Neural cell (in vitro differentiated cells): ENCODE results near the gene TBC1D10B.

ENCODE experiments used
- EP300 ChIP-seq: fragments of 450-650 bp; conservative IDR thresholded peaks from 2 replicates; pipeline ENCODE4 v1.6.1; 2014; ENCODE audit warnings: antibody characterized with exemption, mild to moderate bottlenecking, moderate library complexity; ENCODE audit not compliant: poor library complexity, severe bottlenecking
- EZH2 ChIP-seq: fragments of 200-600, 300-800 bp; shearing (Covaris generic), sonication (generic); IDR thresholded peaks from 2 replicates; pipeline ENCODE4 v1.6.1; 2014; ENCODE audit warnings: antibody characterized with exemption, low read length, borderline replicate concordance, mild to moderate bottlenecking; ENCODE audit not compliant: insufficient read depth, poor library complexity, severe bottlenecking
- TF ChIP-seq, protein P1 (sequence below): fragments of 450-650 bp; IDR thresholded peaks from 2 replicates; pipeline ENCODE4 v1.5.1; 2014; ENCODE audit warnings: antibody characterized with exemption, mild to moderate bottlenecking, moderate library complexity; ENCODE audit not compliant: poor library complexity, severe bottlenecking

DNA sequence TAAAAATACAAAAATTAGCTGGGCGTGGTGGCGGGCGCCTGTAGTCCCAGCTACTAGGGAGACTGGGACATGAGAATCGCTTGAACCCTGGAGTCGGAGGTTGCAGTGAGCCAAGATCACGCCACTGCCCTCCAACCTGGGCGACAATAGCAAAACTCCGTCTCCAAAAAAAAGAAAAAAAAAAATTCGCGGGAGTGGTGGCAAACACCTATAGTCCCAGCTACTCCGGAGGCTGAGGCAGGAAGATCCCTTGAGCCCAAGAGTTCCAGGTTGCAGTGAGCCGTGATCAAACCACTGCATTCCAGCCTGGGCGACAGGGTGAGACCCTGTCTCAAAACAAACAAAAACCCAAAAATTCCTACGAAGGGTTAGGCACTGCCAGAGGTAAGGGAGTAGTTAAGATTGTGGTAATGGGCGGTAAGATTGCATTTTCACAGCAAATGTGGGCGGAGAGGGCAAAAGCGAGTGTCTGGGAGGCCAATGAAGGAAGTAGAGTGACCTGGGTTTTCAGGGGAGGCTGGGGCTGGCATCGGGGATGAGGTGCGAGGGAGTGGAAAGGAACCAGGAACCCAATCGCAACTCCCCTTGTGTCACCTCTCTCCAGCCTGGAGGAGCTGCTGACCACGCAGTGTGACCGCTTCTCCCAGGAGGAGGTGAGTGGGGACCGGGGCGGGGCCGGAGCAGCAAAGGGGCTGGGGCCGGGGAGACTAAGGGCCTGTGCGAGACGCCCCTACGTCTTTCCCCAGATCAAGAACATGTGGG is 6.9 kb upstream of the TBC1D10B start:
- TF ChIP-seq EP300 (no peak), EZH2 (no peak)
- TF ChIP-seq, protein P1, sequence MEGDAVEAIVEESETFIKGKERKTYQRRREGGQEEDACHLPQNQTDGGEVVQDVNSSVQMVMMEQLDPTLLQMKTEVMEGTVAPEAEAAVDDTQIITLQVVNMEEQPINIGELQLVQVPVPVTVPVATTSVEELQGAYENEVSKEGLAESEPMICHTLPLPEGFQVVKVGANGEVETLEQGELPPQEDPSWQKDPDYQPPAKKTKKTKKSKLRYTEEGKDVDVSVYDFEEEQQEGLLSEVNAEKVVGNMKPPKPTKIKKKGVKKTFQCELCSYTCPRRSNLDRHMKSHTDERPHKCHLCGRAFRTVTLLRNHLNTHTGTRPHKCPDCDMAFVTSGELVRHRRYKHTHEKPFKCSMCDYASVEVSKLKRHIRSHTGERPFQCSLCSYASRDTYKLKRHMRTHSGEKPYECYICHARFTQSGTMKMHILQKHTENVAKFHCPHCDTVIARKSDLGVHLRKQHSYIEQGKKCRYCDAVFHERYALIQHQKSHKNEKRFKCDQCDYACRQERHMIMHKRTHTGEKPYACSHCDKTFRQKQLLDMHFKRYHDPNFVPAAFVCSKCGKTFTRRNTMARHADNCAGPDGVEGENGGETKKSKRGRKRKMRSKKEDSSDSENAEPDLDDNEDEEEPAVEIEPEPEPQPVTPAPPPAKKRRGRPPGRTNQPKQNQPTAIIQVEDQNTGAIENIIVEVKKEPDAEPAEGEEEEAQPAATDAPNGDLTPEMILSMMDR: no peak
